Hindlimb muscle (tissue), 1 donor: ENCODE measurements around the gene OR6S1. TPM values are rescaled to one million over a fixed set of nuclear protein-coding genes. Genes with fewer than 3 reads are reported as not detected.
"Not testable (repeated sequence)": the region's sequence is repeated elsewhere in the genome, so short reads cannot be mapped to it uniquely, and the experiment has no call there.

Source experiments
- DNase-seq: peaks from one replicate; pipeline ENCODE4 v3.0.0-alpha.2; 2013
- polyA plus RNA-seq: library from polyadenylated mRNA; unstranded; fragments of 120-200 nt; gene quantifications from one replicate; pipeline ENCODE4 v1.2.1, GENCODE V29; 2013; ENCODE audit not compliant: insufficient read length

OR6S1 gene
- polyA plus RNA-seq, 1 donor = not detected

DNA sequence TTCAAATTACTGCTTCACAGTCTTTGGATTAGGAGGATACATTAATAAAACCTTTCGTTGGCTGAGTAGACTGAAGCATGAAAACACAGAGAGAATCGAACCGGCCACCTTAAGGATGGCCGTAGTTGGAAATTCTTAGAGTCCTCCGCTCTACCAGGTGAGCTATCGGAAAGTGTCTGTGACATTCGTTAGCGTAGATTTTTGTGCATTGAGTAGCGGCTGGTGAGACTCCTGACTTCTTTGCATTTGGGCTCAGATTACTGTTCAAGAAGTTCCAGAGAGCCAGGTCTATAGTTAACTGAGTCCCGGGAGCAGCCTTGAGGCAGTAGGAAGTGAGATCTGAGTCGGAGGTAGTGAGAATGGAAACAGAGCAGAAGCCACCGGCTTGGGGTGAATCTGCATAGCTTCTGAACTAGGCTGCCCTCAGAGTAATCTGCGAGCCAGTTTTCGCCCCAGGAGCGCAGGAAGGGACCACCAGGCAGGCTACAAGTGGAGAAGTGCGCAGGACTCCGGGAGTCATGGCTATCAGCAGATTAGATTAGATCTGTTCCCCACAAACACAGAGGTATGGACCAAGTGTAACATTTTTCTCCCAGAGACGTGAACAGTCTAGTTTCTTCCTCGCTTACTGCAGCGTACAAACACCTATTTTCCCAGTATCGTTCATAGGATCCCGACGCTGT lies 11.0 kb downstream of the OR6S1 start:
- no peak for DNase-seq

DNA sequence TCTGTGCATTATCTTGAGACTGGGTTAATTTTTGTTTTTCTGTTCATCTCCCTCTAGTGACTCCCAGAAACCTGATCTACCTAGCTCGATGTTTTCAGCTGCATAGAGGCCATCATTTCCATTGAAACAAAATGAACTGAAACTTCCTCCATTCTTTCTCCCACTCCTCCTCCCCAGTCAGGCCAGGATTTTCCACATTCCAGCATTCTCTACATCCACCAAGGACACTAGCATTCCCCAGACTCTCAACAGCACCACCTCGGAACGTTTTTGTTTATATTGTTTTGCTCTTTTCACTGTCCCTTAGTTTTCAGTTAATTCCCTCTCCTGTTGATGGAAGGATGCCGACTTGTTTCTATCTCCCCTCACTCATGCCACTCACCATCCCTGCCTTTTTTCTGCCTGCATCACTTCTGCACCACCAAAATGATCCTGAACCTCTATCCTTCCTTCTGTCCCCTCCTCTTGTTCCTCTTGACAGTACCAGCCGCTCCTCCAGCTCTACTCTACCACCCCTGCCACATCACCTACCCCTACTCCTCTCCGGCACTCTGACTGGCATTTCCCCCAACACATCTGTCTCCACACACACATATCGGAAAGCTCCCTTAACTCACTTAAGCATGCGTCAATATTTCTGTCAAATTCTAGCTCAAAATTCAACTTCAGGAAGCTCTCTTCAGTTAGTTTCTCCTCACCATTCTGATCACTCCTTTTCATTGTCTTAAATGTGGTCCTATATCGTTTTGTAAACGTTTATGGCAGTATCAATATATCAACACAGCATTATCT lies 13.2 kb downstream of the OR6S1 start:
- no peak for DNase-seq

DNA sequence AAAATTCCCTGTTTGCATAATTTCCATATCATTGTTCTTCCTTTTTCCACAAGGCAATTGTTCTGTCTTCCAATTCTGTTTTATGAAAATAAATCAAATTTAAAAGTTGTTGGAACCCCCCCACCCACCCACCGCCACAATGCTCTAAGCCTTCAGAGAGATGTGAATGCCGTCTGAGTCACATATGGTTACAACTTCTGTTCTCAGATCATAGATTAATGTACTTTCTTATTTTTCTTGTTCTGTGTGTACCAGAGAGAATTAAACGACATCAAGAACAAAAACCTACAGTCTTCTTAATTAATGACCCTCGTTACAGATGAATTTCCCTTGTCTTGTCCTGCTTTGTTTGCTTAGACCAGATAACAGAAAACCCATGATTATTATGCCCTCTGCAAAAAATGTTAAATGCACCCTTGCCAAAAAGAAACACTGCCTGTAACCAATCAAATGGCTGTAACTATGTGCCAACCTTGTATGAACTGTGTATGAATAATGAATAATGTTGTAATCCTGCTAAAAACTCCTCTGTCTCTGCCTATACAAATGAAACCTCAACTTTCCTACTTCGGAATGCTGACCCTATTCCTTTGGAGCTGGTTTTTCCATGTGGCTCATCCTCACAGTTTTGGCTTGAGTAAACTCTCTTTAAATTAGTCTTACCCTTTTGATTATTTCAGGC lies 14.0 kb downstream of the OR6S1 start:
- DNase-seq = no peak

DNA sequence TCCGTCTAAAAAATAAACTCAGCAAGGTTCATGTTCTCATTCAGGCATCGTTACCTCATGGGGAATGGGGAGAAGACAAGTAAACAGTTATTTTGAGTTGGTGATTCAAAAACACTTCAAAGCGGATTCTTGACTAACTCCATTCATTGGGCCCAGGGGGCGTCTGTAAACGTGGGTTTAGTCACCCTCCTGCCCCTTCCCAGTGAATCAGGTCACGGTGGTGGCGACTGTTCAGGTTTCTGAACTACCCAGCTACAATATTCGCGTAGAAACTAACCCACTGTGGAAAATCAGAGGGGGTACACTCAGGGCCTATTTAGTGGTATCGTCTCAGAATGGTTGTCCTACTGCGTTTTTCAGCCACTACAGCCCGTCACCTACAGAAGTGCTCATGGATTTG lies 15.2 kb downstream of the OR6S1 start:
- no peak for DNase-seq

DNA sequence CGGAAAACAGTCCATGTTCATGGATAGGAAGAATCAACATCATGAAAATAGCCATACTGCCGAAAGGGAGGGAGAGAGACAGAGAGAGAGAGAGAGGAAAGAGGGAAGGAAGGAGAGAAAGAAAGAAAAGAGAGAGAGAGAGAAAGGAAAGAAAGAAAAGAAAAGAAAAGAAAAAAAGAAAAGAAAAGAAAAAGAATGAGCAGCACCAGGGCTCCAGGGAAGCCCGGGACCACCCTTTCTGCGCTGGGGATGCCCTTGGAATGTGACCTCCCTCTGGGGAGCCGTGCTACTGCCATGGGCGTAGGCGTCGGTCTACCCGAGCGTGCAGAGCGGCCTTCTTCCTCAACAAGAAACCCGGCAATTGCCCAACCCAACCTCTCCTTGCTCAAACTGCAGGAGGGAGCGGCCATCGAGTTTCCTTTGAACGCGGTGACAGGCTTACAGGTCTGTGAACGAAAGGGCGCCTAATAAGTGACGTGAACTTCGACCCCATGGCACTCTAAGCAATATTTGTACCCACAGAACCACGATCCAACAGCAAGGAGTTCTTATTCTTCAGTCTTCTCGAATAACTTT lies 16.9 kb downstream of the OR6S1 start:
- no peak for DNase-seq

DNA sequence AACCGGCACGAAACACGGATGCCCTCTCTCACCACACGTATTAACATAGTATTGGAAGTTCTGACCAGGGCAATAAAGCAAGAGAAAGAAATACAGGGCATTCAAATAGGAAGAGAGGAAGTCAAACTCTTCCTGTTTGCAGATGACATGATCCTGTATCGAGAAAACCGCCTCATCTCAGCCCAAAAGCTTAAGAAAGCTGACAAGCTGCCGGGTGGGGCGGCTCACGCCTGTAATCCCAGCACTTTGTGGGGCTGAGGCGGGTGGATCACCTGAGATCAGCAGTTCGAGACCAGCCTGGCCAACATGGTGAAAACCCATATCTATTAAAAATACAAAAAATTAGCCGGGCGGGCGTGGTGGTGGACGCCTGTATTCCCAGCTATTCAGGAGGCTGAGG lies 17.7 kb downstream of the OR6S1 start:
- no peak for DNase-seq

DNA sequence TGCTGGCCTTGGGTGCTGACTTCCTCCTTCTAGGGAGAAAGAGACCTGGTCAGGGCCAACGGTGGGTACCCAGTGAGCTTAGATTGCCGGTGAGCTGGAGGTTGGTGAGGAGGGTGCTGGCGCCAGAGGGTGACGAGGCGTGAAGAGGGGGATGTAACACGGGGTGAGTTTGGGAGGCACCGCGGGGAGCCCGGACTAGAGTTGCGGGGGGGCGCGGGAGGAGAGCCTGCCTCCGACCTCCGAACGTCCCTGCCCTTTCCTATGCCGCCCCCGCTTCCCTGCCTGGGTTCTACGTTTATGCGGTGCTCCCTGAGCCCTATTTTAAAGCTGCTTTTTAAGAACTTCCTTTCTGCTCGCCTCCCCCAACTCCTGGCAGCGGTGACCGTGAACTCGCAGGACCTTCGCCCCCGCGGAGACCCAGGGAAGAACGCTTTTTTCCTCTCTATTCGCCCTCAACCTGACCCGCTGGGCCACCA lies 18.6 kb downstream of the OR6S1 start:
- DNase-seq = no peak

DNA sequence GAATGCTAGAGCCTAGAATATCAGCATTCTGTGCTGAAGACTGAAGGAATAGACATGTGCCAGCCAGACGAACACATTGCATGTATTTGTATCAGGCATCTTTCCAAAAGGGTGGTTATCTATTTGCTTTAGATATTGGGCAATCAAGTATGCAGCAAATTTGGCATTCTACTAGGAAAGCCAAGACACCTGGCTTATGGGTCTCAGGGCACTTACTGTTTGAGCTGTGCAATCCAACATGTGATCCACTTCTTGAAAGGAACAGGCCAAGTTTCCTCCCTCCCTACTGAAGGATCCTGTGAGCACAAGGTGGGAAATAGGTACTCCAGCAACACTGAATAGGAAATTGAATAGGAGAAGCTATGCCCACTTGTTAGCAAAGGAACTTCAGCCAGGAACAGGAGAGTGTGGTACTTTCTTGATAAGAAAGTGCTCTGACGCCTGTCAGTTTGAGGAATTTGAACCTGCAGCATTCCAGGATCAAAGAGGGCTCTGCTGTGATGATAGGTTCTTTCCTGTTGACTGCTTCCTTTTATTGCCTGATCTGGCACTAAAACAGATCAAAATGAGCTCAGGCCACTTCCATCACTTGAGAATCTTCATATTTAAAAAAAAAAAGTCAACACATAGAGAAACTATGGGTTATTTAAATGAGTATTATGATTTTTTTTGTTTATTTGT lies 20.6 kb downstream of the OR6S1 start:
- no peak for DNase-seq

DNA sequence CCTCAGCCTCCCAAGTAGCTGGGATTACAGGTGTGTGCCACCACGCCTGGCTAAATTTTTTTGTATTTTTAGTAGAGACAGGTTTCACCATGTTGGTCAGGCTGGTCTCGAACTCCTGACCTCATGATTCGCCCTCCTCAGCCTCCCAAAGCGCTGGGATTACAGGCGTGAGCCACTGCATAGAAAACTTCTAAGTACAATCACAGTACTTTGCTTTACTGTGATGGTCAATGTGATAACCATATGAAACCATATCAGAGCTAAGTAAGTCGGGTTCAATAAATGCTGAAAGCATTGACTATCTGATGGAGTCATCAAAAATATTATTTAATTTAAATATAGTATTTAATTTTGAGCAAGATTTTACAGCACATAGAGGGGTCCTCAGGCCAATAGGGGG lies 21.8 kb downstream of the OR6S1 start:
- DNase-seq = not testable (repeated sequence)

DNA sequence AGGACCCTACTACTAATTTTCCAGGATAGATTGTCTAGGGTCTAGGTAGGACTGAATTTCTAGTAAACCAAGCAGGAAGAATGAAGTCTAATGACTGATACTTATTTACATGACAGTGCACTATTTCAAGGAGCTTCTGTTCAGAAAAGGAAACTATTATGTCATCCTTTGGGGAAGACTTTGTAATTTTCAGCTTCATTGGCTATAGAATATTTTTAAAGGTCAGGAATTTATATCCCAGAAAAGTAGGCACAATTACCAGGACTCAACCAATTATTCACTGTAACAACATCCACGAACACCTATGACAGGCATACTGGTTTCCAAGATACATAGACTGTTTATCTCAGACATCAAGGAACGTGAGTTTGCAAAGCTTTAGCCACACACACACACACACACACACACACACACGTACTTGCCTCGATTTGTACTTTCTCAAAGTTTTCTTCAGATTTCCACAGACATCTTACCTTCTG lies 23.2 kb downstream of the OR6S1 start:
- no peak for DNase-seq

DNA sequence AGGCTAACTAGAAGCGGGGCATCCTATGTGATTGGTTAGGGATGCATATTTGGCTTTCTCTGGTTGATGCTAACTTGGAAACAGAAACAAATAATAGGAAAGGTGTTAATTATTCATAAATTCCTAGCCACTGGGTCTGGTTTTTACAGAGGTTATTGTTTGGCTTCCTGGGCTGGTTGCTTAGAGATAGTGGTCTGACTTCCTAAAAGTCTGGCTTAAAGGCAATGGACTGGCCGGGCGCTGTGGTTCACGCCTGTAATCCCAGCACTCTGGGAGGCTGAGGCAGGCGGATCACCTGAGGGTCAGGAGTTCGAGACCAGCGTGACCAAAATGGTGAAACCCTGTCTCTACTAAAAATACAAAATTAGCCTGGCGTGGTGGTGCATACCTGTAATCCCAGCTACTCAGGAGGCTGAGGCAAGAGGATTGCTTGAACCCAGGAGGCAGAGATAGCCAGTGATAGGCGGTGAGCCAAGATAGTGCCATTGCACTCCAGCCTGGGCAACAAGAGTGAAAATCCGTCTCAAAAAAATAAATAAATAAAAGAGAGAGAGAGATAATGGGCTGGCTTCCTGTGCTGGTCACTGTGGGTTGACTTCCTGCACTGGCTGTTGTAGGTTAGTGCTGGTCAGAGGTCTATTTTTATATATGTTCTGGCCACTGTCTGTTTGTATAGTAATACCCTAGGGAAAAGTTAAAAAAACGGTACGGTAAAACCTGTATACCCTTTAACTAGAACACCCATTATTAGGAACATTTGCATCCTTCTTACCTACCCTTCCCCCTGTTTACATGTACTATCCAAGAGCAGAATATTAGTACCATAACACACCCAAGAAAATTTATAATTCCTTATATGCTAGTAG lies 24.1 kb downstream of the OR6S1 start:
- DNase-seq = no peak

DNA sequence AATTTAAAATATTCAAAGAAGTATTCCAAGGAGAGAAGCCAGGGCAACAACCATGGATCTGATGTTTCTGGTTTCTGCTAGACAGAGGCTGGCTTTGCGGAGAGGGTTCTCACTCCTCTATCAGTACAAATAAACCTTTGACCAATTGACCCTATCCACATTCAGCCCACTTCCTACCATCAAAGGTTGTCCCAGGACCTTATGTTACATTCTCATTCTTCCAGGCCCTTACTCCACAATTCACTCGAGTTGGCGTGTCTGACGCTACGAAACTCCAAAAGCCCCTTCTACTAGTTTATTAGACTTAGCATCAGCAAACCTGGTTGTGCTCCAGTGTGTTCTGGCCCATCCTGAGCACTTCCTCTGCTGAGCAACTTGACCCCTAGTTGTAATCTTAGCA lies 25.5 kb downstream of the OR6S1 start:
- DNase-seq = no peak

DNA sequence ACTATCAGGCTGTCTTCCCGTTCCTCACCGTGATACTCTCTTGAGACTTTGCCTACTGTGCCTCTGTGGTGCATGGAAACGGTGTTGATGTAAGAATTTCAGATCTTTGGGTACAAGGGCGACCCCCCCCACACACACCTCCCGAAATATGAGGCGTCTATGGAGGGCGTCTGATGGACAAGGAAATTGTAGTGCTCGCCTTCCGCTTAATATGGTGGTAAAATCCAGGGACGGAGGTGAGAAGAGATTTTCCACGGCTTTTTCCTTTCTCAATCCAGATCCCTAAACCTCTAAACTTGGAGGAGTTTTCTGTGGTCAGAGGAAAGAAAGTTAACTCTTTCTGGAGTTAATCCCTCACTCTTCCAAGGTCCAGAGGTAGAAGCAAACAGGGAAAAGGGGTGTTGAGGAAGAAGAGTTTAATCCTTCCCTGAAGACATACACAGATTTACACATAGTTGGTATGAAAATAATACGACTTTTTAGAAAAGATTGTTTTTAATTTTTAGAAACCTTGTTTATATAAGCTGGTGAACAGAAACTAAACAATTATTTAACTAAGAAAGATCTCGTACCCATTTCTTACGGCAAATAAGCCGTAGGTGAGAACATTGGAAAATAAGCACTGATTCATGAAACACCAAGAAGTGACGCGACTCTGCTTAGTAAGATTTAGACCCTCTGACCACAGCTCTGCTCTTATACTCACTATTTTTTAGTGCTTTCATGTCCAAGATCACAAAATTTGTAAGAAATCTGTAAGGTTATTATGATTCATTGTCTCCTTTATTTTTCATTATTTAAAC lies 27.3 kb downstream of the OR6S1 start:
- no peak for DNase-seq

DNA sequence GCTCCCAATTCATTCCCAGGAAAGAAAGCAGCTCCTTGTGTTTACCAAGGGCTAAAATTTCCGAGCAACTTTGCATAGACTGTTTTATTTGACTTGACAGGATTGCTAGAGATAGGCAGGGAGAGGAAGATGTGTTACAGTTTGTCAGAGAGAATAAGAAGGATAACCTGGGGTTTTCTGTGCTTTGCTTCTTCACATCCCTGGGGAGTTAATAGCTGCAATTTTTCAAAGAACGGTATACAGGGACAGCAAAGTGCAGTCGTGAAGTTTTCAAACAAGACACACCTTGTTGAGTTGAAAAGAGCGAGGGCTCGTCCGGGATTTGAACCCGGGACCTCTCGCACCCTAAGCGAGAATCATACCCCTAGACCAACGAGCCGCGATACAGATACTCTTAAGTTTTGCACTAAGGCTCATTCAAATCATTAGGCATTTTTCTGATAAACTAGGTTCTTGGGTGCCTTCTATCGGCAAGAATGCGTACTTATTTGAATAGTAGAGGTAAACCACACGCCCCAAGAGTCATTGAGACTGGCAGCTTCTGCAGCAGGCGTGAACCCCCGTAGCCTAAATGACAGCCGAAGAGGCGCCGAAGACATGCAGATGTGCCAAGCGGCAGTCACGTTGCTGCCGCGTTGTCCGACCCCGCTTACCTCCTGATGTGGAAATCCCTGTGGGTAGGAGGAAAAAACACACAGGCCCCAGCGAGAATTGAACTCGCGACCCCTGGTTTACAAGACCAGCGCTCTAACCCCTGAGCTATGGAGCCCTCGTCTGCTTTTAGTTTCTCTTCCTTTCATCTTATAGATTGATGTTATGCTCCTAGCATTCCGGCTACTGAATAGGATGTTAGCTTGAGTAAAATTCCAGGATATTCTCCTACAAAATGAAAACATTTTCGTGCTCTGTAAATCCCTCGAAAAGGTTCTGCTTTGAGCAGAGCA lies 28.1 kb downstream of the OR6S1 start:
- peak; percentile 87 for DNase-seq

DNA sequence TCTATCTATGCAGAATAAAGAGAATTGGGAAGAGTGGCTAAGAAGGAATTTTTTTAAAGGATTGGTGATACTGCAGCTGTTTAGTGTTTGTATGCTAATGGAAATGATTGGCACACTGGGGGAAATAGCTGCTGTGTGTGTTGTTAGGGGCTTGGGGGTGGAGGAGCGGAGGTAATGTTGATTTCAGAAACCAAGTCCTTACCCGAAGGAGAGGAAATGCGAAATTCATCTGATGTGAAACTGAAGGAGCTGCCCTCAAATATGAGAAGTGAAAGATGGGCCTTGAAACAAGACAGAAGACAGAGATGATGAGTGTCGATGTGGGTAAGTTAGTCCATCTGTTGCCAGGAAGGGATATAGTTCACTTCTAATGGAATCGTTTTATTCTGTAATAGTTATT lies 29.1 kb downstream of the OR6S1 start:
- no peak for DNase-seq

DNA sequence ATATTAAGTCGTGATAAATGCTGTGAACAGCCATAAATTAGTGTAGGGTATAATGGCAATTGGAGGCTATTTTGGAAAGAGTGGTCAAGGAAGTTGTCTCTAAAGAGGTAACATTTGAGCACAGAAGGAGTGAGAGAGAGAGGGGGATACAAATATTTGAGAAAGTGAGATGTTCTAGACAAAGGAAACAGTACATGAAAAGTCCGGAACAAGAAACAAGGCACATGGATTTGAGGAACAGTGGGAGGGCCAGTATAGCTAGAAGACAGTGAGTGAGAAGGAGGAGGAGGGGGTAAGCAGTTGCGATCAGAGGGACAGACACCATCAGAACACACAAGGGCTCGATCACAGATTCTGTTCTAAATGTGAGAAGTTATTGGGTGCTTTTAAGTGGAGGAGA lies 30.2 kb downstream of the OR6S1 start:
- DNase-seq = no peak

DNA sequence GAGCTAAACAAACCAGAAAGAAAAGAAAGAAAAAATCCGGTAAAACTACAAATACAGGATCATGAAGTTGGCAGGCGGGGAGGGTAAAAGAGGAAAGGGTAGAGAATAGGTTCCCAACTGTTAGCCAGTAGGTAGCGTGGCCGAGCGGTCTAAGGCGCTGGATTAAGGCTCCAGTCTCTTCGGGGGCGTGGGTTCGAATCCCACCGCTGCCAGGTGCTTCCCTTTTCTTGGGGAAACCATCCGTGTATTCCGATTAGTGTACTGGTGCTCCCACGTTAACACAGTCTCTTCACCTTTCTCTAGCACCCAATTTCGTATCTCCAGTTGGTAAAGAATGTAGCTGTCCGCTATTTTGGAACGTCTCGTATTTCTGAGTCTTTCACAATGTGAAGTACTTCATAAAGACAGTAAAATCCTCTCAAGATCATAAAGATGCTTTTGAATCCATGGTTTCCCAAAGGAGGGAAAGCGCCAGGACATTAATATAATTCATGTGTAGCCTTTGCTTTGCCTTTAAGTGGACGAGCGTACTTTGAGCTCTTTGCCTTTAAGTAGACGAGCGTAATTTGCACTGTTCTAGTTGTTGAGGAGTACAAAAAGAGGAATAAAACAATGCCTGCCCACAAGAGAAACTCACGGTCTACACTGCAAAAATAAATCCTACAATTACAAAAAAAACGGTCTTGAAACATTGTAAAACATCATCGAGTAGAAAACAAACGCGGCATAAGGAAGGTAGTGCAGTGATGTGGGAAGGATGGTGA lies 31.3 kb downstream of the OR6S1 start:
- peak; percentile 72 for DNase-seq

DNA sequence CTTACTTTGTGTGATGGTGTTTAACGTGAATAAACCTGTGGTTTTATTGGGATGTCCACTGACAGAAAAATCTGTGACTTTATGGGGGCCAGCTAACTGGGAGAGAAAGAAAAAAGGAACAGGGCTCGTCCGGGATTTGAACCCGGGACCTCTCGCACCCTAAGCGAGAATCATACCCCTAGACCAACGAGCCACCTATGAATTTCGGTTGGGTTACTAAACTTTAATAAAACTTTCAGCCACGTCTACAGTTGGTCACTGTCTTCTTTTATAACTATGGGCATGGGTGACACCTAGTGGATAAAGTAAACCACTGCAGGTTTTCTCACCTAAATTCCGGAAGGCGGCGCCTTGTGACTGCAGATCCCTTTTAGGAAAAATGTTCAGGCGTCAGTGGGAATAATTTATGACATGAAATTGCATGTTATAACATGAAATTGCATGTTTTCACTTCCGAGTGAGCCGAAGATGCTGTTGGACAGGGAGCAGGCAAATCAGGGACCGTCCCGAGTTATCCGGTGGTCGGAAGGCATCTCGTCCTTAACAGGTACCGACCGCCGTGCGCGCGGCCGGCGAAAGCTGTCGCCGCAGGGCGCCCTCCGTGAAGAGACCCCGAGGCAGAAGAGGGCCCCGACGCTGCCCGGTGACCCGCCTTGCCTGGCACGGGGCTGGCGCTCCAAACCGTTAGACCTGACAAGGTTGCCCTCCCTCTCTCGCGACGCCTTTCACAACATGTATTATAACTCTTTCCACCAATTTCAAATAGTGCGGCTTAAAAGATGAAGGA lies 32.1 kb downstream of the OR6S1 start:
- peak; percentile 89 for DNase-seq
